Hematopoietic multipotent progenitor cell treated with erythropoietin and hydrocortisone succinate and interleukin-3 and kit ligand, for 6 days (in vitro differentiated cells): ENCODE results near the gene ZFP42.
A peak's percentile ranks its signal among the peaks of the same experiment; 100 is the strongest.
"Not testable (repeated sequence)": the region's sequence is repeated elsewhere in the genome, so short reads cannot be mapped to it uniquely, and the experiment has no call there.

Experiments
- DNase-seq: peaks from one replicate; pipeline ENCODE4 v3.0.0-alpha.2; 2015

The ZFP42 gene

GRCh38 chr4:187995322-187996207 lies at the start of gene ZFP42:
ZFP42 (plus strand) TSS chr4:187995771; CDS start chr4:188002808, 7,037 bp downstream.
- peak; percentile 1 for DNase-seq

DNA sequence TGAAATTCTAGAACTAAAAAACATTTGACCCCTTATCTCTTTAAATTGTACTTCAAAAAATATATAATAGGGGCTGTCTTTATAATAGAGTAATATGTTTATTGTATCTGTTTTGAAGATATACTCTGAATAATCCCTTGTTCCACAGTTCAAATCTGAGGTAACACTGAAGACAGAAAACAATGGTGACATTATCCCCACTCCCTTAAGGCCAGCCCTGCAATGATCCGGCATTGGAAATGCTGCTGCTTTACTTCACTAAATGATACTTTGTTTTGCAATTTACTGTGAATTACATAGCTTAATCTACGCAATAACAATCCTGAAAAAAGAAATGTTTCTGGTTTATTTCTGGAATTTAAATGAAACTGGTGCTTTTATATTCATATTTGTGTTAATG lies 34.4 kb upstream of the ZFP42 start:
- DNase-seq = no peak

- DNase-seq = no peak
These were observed 33.6 kb upstream of the ZFP42 start for GRCh38 chr4:187961961-187962360.

- DNase-seq = no peak
These were observed 32.6 kb upstream of the ZFP42 start for GRCh38 chr4:187962926-187963325.

GRCh38 chr4:187965726-187966125 lies 29.8 kb upstream of the ZFP42 start:
- DNase-seq = no peak

DNA sequence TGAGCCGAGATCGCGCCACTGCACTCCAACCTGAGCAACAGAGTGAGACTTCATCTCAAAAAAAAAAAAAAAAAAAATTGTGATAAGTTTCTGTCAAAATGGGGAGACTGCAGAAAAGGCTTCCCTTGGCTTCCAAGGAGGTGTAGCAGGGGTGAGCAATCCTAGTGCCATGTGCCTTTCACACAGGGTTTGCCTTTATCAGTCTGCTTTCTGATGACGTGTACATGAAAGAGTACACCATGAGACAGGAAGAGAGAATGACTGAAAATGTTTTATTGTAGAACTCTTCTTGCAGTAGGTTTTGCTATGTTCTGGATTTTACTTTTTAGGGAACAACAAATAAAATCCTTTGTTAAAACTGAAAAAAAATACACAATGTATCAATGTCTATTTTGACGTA lies 23.4 kb upstream of the ZFP42 start:
- no peak for DNase-seq

DNA sequence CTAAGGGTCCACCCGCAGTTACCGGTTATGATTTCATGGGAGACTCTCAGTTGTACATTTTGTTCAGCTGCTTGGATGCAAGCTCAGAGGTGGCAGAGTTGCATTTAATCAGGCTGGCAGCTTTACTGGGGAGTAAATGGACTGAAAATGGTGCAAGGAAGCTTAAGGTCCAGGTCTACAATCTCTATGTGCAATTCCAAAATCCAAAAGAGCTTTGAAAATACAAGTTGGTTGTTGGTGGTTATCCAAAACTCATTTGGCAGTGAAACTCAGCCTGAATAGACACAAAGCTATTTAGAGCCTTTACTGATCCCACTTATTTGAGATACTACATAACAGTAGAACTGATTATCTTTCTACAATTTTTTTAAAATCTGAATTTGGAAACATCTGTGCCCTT lies 11.8 kb upstream of the ZFP42 start:
- DNase-seq = no peak

GRCh38 chr4:187992971-187993370 lies 2.6 kb upstream of the ZFP42 start:
- no peak for DNase-seq

DNA sequence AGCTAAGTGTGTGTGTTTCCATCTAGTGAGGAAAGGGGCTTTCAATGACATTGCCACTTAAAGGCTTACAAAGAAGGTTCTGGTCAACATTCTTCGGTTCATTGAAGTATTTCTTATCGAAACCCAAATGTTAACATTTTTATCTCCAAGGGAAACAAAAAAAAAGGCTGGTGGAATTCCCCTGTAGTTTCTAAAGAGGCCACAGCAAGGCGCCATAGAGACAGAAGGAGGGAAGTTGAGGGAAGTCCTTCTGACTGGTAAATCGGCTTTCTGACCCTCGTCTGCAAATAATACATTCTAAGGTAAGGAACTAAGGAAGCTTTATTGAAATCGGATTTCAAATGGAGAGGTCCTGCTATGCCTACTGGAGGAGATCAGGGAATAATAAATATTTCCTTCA lies 1.7 kb upstream of the ZFP42 start:
- DNase-seq = peak; percentile 3

DNA sequence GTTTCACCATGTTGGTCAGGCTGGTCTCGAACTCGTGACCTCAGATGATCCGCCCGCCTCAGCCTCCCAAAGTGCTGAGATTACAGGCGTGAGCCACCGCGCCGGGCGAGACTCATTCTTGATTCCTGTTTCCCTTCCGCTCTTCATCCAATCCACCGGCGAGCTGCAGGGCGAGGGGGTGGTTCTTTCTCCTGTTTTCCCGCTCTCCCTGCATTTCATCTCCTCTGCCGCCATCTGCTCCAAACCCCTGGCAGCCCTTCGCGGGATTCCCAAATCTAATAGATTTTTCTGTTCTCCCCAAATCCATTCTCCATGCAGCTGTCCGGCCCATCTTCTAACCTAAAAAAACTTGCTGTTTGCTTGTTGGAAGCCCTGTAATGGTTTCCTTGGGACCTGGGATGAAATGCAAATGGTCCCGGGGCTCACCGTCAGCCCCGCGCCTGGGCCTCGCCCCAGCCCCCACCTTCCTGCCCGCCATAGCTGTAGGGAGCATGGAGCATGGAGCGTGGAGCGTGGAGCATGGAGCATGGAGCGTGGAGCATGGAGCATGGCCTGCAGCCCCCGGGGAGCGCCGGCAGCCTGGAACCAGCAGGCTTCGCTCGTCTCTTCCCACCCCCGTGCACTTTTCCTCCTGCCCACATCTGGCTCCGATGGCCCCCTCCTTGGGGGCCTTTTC lies 1.1 kb downstream of the ZFP42 start:
- no peak for DNase-seq

DNA sequence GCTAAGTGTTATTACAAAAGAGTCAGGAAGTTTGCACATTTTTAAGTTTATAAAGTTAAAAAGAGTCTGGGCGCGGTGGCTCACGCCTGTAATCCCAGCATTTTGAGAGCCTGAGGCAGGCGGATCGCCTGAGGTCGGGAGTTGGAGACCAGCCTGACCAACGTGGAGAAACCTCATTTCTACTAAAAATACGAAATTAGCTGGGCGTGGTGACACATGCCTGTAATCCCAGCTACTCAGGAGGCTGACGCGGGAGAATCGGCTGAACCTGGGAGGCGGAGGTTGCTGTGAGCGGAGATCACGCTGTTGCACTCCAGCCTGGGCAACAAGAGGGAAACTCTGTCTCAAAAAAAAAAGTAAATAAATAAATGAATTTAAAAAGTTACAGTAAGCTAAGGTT lies 2.4 kb downstream of the ZFP42 start:
- not testable (repeated sequence) for DNase-seq

DNA sequence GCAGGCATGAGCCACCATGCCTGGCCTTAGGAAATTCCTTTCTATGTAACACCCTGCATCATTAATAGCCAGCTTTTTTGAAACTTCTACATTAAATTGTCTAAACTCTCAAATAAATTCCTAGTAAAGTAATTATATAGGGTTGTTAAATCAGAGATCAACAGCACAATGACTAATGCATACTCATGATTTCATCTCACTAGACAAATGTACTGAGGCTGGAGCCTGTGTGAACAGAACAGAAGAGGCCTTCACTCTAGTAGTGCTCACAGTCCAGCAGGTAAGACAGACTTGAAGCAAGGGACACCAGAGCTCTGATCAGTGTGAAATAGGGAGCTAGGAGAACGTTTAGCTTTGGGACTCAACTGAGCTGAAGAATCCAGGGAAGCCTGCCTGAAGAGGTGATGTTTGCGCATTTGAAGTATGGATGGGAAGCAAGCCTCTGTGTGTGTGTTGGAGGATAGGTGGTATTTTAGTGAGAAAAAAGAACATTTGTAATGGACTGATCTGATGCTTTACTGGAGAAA lies 3.9 kb downstream of the ZFP42 start:
- DNase-seq = no peak

GRCh38 chr4:188002323-188002722 lies 6.8 kb downstream of the ZFP42 start:
- no peak for DNase-seq

GRCh38 chr4:188002751-188003150 lies 7.2 kb downstream of the ZFP42 start:
- no peak for DNase-seq

GRCh38 chr4:188005561-188005960 lies 10.0 kb downstream of the ZFP42 start:
- no peak for DNase-seq

DNA sequence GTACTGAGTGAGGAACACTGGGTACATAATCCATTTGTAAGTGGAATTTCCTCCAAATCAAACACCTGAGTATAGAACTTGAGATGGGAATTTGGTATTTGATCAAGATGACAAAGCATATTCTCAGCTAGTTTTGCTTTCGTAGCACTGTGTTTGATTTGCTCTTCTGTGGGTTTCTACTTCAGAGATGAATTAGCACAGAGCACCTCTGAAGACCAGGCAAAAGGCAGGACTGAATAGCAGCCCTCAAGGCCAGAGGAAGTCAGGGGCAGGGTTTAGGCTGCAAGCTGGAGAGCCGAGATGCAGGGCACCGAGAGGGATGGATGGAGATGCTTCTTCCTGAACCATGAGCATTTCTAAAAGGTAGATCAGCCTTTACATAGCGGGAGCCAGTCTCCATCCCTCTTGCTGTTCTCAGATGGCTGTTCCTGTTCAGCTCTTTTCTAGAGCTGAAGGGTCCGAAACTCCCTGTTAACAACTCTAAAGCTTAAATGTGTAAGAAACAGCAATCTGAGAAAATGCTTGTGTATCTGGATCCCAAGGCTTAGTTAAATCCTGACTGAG lies 10.8 kb downstream of the ZFP42 start:
- DNase-seq = no peak

- DNase-seq = no peak
These were observed 12.8 kb downstream of the ZFP42 start for GRCh38 chr4:188008377-188008776.

- DNase-seq = no peak
These were observed 16.9 kb downstream of the ZFP42 start for GRCh38 chr4:188012426-188012945.

DNA sequence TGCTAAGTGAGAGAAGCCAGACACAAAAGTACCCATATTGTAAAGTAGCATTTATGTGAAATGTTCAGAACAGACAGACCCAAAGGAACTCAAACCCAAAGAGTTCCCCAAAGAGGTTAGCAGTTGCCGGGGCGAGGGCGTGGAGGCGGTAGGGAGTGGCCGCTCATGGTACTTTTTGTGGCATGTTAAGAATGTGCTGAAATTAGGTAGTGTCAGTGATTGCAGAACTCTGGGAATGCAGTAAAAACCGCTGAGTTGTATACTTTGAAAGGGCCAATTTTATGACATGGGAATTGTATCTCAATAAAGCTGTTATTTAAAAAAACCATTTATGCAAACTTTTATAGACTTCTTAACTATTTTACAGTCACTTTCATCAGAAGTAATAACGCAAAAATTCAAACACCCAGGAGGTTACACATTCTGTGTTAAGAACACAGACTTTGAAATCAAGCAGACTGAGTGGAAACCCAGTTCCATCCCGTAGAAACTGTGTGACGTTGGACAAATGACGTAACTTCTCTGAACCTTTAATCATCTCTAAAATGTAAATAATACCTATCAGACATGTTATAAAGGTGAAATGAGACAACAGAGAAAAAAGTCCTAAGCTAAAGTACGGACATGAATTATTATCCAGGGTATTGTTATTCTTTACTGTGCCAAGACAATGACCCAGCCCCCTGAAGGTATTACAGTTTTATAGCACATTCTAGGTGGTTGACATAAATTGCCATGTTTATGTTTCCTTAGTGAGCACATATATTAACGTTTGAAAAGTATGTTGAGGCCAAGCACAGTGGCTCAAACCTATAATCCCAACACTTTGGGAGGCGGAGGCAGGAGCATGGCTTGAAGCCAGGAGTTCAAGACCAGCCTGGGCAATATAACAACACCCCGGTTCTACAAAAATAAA lies 19.7 kb downstream of the ZFP42 start:
- DNase-seq = no peak

GRCh38 chr4:188016754-188017153 lies 21.2 kb downstream of the ZFP42 start:
- DNase-seq = no peak

DNA sequence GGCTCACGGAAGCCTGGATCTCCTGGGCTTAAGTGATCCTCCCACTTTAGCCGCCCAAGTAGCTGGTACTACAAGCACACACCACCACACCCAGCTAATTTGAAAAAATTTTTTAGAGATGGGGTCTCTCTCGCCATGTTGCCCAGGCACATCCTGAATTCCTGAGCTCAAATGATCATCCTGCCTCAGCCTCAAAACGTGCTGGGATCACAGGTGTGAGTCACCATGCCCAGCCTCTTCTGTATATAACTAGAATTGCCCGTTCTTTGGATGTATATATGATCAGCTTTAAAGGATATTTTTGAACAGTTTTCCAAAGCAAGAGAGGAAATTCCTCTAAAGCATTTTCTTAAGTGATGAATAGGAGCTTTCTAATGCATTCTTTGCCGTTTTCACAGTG lies 22.7 kb downstream of the ZFP42 start:
- DNase-seq = no peak

GRCh38 chr4:188021548-188022249 lies 26.1 kb downstream of the ZFP42 start:
- no peak for DNase-seq
